H9 (cell line): Measurements from ENCODE around the gene IFFO2. TPM values are rescaled to one million over a fixed set of nuclear protein-coding genes. Genes with fewer than 3 reads are reported as not detected.

ENCODE experiments used
- DNase-seq: peaks from one replicate; pipeline ENCODE4 v3.0.0-alpha.2; 2017
- H2AFZ ChIP-seq: one replicate; pipeline ENCODE4 v1.6.1; 2013; ENCODE audit warnings: mild to moderate bottlenecking, low read length, control low read depth, moderate library complexity
- H2AK5ac ChIP-seq: 2 replicates; pipeline ENCODE4 v1.6.1; 2013; ENCODE audit warnings: low read length, control low read depth, mixed read lengths; ENCODE audit not compliant: insufficient read length
- H2BK120ac ChIP-seq: one replicate; pipeline ENCODE4 v1.6.1; 2013; ENCODE audit warnings: low read depth, mild to moderate bottlenecking, low read length, control low read depth, inconsistent platforms; ENCODE audit not compliant: poor library complexity, severe bottlenecking
- H2BK12ac ChIP-seq: 2 replicates; pipeline ENCODE4 v1.6.1; 2013; ENCODE audit warnings: low read length, control low read depth, mixed read lengths, low read depth; ENCODE audit not compliant: insufficient read length
- H2BK15ac ChIP-seq: 2 replicates; pipeline ENCODE4 v1.6.1; 2013; ENCODE audit warnings: low read depth, low read length, control low read depth
- H2BK20ac ChIP-seq: one replicate; pipeline ENCODE4 v1.6.1; 2013; ENCODE audit warnings: low read depth, mild to moderate bottlenecking, low read length, control low read depth, inconsistent platforms; ENCODE audit not compliant: poor library complexity, severe bottlenecking
- H2BK5ac ChIP-seq: 2 replicates; pipeline ENCODE4 v1.6.1; 2013; ENCODE audit warnings: low read length, control low read depth, mixed read lengths; ENCODE audit not compliant: insufficient read length
- H3K14ac ChIP-seq: 2 replicates; pipeline ENCODE4 v1.6.1; 2013; ENCODE audit warnings: low read length, control low read depth; ENCODE audit not compliant: insufficient read depth
- H3K18ac ChIP-seq: 2 replicates; pipeline ENCODE4 v1.6.1; 2013; ENCODE audit warnings: low read depth, mild to moderate bottlenecking, mixed read lengths, low read length, control low read depth; ENCODE audit not compliant: insufficient read length
- H3K23ac ChIP-seq: 2 replicates; pipeline ENCODE4 v1.6.1; 2013; ENCODE audit warnings: low read length, control low read depth, mixed read lengths, low read depth; ENCODE audit not compliant: insufficient read length
- H3K23me2 ChIP-seq: 2 replicates; pipeline ENCODE4 v1.6.1; 2013; ENCODE audit warnings: low read depth, mild to moderate bottlenecking, mixed read lengths, low read length, control low read depth; ENCODE audit not compliant: insufficient read length, poor library complexity, severe bottlenecking
- H3K27ac ChIP-seq: 2 replicates; pipeline ENCODE4 v1.5.1; 2013; ENCODE audit warnings: low read length, control low read depth, mixed read lengths, low read depth; ENCODE audit not compliant: insufficient read length
- H3K27me3 ChIP-seq: 2 replicates; pipeline ENCODE4 v1.6.1; 2013; ENCODE audit warnings: low read length, control low read depth, inconsistent platforms; ENCODE audit not compliant: insufficient read depth
- H3K4ac ChIP-seq: 2 replicates; pipeline ENCODE4 v1.6.1; 2013; ENCODE audit warnings: low read depth, mild to moderate bottlenecking, control low read depth, inconsistent platforms, low read length, moderate library complexity
- H3K4me1 ChIP-seq: 2 replicates; pipeline ENCODE4 v1.6.1; 2013; ENCODE audit warnings: low read length, control low read depth, inconsistent platforms; ENCODE audit not compliant: insufficient read depth
- H3K4me2 ChIP-seq: 2 replicates; pipeline ENCODE4 v1.6.1; 2013; ENCODE audit warnings: low read length, control low read depth, mixed read lengths; ENCODE audit not compliant: insufficient read length, insufficient read depth
- H3K56ac ChIP-seq: 2 replicates; pipeline ENCODE4 v1.6.1; 2013; ENCODE audit warnings: low read depth, mild to moderate bottlenecking, mixed read lengths, low read length, control low read depth; ENCODE audit not compliant: insufficient read length
- H3K79me1 ChIP-seq: 2 replicates; pipeline ENCODE4 v1.6.1; 2013; ENCODE audit warnings: low read depth, mild to moderate bottlenecking, moderate library complexity, low read length, control low read depth, inconsistent platforms; ENCODE audit not compliant: insufficient read depth, poor library complexity, severe bottlenecking
- H3K79me2 ChIP-seq: 2 replicates; pipeline ENCODE4 v1.6.1; 2013; ENCODE audit warnings: low read length, control low read depth, inconsistent platforms; ENCODE audit not compliant: insufficient read depth
- H3K9ac ChIP-seq: 2 replicates; pipeline ENCODE4 v1.6.1; 2013; ENCODE audit warnings: low read length, control low read depth, mixed read lengths; ENCODE audit not compliant: insufficient read length; ENCODE audit errors: extremely low read depth
- H3K9me3 ChIP-seq: one replicate; pipeline ENCODE4 v1.6.1; 2013; ENCODE audit warnings: low read depth, low read length, inconsistent platforms; ENCODE audit not compliant: control insufficient read depth
- H3T11ph ChIP-seq: one replicate; pipeline ENCODE4 v1.6.1; 2013; ENCODE audit warnings: mild to moderate bottlenecking, low read length, control low read depth, inconsistent platforms
- H4K20me1 ChIP-seq: one replicate; pipeline ENCODE4 v1.6.1; 2013; ENCODE audit not compliant: control insufficient read depth, insufficient read length, insufficient read depth
- H4K5ac ChIP-seq: 2 replicates; pipeline ENCODE4 v1.6.1; 2013; ENCODE audit warnings: low read depth, mild to moderate bottlenecking, mixed read lengths, low read length, control low read depth; ENCODE audit not compliant: insufficient read length
- H4K8ac ChIP-seq: replicated peaks from 2 replicates; pipeline ENCODE4 v1.6.1; 2013; ENCODE audit warnings: low read length, control low read depth, mixed read lengths, low read depth; ENCODE audit not compliant: insufficient read length
- H4K91ac ChIP-seq: 2 replicates; pipeline ENCODE4 v1.6.1; 2013; ENCODE audit warnings: low read depth, mild to moderate bottlenecking, moderate library complexity, mixed read lengths, low read length, control low read depth; ENCODE audit not compliant: insufficient read length
- H3K27ac Mint-ChIP-seq, 3 experiments: 2 replicates in 2 of 3; 3 replicates in 1 of 3; pipeline ENCODE4 v1.8.0; 2020 to 2021; ENCODE audit warnings: mixed read lengths in 3 of 3, mild to moderate bottlenecking in 1 of 3, moderate library complexity in 1 of 3
- H3K27me3 Mint-ChIP-seq: 2 replicates; pipeline ENCODE4 v1.8.0; 2021; ENCODE audit warnings: low read depth, mild to moderate bottlenecking, moderate library complexity, mixed read lengths
- H3K36me3 Mint-ChIP-seq, 3 experiments: 2 replicates in 2 of 3; 3 replicates in 1 of 3; pipeline ENCODE4 v1.8.0; 2020 to 2021; ENCODE audit warnings: low read depth in 3 of 3, mixed read lengths in 3 of 3; ENCODE audit not compliant: insufficient read depth in 1 of 3
- H3K4me1 Mint-ChIP-seq, 2 experiments: 2 replicates each; pipeline ENCODE4 v1.8.0; 2020; ENCODE audit warnings: mixed read lengths in 2 of 2
- H3K4me3 Mint-ChIP-seq, 2 experiments: 2 replicates in 1 of 2; 3 replicates in 1 of 2; pipeline ENCODE4 v1.8.0; 2020 to 2021; ENCODE audit warnings: mild to moderate bottlenecking in 2 of 2, mixed read lengths in 2 of 2, moderate library complexity in 1 of 2
- H3K9me3 Mint-ChIP-seq, 2 experiments: 2 replicates in 1 of 2; 3 replicates in 1 of 2; pipeline ENCODE4 v1.8.0; 2020; ENCODE audit warnings: mild to moderate bottlenecking in 2 of 2, mixed read lengths in 2 of 2, moderate library complexity in 1 of 2
- CTCF ChIP-seq: fragments of 200-600 bp; sonication (generic); conservative IDR thresholded peaks from 3 replicates; pipeline ENCODE4 v1.8.0; 2021; ENCODE audit warnings: antibody characterized with exemption, mild to moderate bottlenecking
- WGBS: extraction: QIAGEN DNeasy Blood & Tissue Kit; methylation state at CpG from one replicate; pipeline ENCODE4 v1.1.7; 2013; ENCODE audit warnings: missing lambda C conversion rate, low lambda C conversion rate, mixed read lengths; ENCODE audit not compliant: insufficient read length; ENCODE audit errors: extremely low coverage; 5-methylcytosine and 5-hydroxymethylcytosine counted together
- total RNA-seq: library from RNA; stranded (reverse); gene quantifications from 2 replicates; pipeline ENCODE4 v1.2.1, GENCODE V29; 2021

The IFFO2 gene
- total RNA-seq, 1 experiment from 2014 or later: 3.6 TPM

GRCh38 chr1:18878538-18879214 lies 77.8 kb downstream of the IFFO2 start:
- Histone ChIP-seq H3K9ac (no peak overlapping the region), H4K20me1 (no peaks in the 10 kb centered on the region), H4K8ac (no peak overlapping the region), H2AFZ (no peak overlapping the region), H3K79me1 (no peaks in the 10 kb centered on the region), H3K56ac (no peak overlapping the region), H3K14ac (no peak overlapping the region), H2AK5ac (no peak overlapping the region), H3K9me3 (no peaks in the 10 kb centered on the region), H3K4ac (no peak overlapping the region), H3K4me2 (no peak overlapping the region), H3K4me1 (no peaks in the 10 kb centered on the region), H3K18ac (no peak overlapping the region), H2BK15ac (no peak overlapping the region), H3K27me3 (no peaks in the 10 kb centered on the region), H4K91ac (no peak overlapping the region), H3K23ac (no peak overlapping the region), H3T11ph (no peak overlapping the region), H3K27ac (no peak overlapping the region), H2BK12ac (no peak overlapping the region), H3K79me2 (no peaks in the 10 kb centered on the region), H2BK20ac (no peak overlapping the region), H4K5ac (no peak overlapping the region), H2BK5ac (no peak overlapping the region), H2BK120ac (no peak overlapping the region), H3K23me2 (no peaks in the 10 kb centered on the region)
- H3K9me3 Mint-ChIP-seq: no peaks in the 10 kb centered on the region
- H3K27ac Mint-ChIP-seq: peak overlapping the region in 1 of 3 experiments; percentile 65; a peak in 1 of 7 replicates
- peaks cover 0 to 11% of the 10 kb centered on the region in 2 experiments; a peak in 2 of 4 replicates for H3K4me1 Mint-ChIP-seq
- H3K27me3 Mint-ChIP-seq: no peaks in the 10 kb centered on the region
- no CpG with 5 or more reads among the region's 12 CpGs for WGBS
- no peak overlapping the region for H3K4me3 Mint-ChIP-seq
- TF ChIP-seq CTCF: no peak
- H3K36me3 Mint-ChIP-seq: peaks cover 2 to 13% (median 9%) of the 10 kb centered on the region in 3 experiments; a peak in 4 of 7 replicates
- no peak for DNase-seq
